RPMI8226 (cell line): ENCODE results near the gene SPOUT1.
"Not testable (repeated sequence)": the region's sequence is repeated elsewhere in the genome, so short reads cannot be mapped to it uniquely, and the experiment has no call there.

Source experiments
- DNase-seq: peaks from one replicate; pipeline ENCODE4 v3.0.0-alpha.2; 2015

The SPOUT1 gene

DNA sequence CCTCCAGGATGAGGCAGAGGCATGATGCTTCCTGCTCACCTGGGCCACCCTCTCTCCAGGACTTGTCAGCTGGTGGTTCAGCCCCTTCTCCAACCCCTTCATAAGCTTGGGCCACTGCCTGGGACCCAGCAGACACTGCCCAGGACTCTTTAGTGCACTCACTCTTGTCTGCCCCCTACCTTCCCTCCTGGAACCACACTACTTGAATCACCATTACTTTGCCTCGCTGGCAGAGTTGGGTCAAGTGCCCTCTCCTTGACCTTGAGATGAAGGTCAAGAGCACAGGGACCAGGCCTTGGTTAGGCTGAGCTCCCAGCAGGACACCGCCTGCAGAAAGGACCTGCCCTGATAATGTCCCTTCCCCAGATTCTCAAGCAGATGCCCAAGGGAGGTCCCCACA is 19.8 kb downstream of the SPOUT1 start:
- no peak for DNase-seq

DNA sequence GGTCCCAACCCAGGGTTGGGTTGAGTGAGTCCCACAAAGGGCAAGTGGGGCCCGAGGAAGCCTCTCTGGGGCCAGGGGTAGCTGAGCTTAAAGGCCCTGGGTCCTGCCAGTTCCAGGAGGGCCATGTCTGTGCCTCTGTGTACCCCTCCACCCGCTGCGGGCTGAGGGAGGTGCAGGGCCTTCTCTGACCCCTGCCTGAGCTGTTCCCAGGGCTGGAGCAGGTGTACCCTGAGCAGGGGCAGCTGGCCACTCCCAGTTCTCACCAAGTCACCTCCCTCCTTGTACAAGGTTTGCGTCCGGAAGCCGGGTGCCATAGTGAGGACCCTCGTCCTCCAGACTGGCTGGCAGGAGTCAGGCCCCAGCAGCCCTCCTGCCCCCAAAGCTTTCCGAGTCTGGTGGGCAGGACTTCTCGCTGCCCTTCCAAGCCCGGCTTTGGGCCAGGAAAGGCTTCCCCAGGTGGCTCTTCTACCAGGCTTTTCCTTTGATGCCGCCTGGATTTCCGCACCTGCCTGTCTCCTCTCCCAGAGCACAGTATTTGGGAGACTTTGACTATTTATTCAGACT is 20.5 kb downstream of the SPOUT1 start:
- DNase-seq = no peak

DNA sequence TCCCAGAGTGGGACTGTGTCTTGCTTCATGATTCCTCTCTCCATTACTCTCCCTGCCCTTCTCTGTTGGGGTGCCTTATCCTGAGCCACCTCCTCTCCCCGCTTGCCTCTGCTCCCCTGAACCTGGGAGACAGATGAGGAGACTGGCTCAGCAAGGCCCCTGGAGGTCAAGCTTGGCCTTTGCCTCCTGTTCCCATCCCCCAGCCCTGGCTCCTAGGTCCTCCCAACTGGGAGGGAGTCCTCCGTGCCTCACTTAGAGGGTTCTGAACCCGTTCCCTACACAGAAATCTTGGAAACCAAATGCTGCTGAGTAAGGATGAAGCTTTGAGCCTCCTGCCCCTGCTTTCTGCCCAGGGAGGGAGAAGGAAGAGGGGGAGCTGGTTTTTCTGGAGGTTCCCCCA is 21.1 kb downstream of the SPOUT1 start:
- DNase-seq = no peak

DNA sequence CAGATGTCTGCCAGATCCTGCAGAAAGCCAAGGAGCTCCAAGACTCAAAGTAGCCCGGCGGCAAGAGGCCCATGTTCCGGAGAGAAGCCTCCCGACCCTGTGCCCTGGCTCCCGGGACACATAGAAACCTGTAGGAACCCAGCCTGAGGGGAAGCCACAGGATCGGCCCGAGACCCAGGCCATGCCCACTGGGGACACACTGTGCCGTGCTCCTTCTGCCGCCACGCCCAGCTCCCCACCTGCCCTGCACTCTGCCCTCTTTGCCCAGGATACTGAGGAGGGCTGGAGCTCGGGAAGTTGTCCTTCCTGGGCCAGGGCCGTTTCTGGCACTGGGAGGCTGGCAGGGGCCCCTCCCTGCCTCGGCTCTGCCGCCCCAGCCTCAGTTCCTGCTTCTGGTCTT is 21.8 kb downstream of the SPOUT1 start:
- no peak for DNase-seq

DNA sequence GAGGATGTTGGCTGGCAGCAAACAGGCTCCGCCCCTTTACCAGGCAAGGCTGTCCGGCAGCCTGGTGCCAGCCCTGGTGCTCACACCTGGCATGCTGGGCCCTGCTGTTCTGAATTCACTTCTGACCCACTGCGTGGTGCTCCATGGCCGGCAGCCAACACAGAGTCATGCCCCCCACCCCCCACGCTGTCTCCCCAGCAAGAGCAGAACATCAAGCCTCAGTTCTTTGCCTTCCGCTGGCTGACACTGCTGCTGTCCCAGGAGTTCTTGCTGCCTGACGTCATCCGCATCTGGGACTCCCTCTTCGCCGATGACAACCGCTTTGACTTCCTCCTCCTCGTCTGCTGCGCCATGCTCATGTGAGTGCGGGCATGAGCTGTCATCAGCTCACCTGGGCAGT is 23.9 kb downstream of the SPOUT1 start:
- no peak for DNase-seq

DNA sequence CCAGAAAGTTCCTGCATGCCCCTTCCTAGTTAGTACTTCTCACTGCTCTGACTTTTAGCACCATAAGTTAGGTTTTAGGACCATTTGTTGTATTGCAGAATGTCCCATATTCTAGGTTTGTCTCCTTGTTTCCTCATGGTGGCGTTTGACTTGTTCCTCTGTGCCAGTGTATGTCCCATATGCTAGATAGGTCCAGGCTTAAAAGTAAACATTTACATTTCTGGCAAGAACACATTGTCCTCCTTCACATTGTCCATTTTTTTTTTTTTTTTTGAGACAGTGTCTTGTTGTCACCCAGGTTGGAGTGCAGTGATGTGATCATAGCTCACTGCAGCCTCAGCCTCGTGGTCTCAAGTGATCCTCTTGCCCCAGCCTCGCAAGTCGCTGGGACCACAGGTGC is 27.1 kb downstream of the SPOUT1 start:
- no peak for DNase-seq

DNA sequence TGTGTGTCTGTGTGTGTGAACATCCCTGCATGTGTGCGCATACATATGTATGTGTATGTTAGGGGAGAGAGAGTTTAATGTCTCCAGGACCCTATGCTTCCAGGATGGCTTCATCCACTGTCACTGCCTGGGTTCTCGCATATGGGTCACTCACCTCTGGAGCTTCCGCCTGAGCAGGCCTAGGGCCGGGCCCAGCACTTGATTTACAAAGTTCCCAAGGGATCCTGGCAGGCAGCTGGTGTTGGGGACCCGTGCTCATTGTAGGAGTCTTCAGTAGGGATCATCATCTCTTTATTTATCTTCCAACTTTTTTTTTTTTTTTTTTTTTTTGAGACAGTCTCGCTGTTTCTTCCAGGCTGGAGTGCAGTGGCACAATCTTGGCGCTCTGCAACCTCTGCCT is 29.5 kb downstream of the SPOUT1 start:
- no peak for DNase-seq

DNA sequence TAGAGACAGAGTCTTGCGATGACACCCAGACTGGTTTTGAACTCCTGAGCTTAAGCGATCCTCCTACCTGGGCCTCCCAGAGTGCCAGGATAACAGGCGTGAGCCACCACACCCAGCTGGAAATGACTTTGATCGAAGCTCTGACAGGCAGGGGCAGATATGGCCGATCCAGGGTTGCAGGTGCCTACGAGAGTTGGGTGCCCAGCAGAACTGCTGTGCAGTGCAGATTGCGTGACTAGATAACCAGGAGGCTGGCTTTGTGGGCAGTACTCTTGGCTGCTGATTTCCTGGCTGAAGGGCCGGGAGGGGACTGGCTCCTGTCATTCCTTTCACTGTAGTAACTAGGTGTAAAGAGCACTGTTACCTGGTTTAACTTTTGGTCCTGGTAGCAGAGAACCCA is 30.7 kb downstream of the SPOUT1 start:
- DNase-seq = no peak

DNA sequence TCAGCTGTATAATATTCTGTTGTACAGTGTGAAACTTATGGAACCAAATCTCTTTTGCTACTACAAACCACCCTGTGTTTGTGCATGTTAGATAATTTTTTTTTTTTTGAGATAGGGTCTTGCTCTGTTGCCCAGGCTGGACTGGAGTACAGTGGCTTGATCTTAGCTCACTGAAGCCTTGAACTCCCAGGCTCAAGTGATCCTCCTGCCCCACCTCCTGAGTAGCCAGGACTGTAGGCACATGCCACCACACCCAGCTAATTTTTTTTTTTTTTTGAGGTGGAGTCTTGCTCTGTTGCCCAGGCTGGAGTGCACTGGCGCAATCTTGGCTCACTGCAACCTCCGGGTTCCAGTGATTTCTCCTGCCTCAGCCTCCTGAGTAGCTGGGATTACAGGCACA is 34.6 kb downstream of the SPOUT1 start:
- DNase-seq = not testable (repeated sequence)

DNA sequence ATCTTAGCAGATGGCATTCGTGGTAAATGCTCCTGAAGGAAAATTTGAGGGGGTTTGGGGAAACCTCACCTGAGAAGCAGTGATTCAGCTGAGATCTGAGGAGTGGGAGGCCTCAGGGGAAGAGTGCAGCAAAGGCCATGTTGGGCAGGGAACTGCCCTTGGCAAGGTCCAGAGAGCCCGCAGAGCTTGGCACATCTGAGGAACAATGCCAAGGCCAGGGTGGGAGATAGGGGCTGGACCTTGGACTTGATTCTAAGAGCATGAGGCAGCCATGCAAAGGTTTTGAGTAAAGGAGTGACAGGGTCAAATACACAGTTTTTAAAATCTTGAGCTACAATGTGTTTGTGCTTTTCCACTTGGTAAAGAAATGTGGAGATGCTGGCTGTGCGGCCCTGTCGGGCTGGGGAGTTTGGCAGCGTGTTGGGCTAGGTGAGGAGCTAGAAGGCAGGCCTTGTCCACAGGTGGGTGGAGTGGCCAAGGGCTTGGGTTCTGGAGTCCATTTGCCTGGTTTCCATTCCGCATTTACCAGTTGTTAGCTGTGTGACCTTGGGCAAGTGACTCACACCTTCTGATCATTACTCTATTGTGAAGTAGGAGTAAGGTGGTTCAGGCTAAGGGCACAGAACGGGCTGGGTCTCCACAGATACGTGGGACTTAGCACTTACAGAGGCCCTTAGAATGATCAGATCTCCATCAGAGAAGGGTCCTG is 36.5 kb downstream of the SPOUT1 start:
- no peak for DNase-seq

DNA sequence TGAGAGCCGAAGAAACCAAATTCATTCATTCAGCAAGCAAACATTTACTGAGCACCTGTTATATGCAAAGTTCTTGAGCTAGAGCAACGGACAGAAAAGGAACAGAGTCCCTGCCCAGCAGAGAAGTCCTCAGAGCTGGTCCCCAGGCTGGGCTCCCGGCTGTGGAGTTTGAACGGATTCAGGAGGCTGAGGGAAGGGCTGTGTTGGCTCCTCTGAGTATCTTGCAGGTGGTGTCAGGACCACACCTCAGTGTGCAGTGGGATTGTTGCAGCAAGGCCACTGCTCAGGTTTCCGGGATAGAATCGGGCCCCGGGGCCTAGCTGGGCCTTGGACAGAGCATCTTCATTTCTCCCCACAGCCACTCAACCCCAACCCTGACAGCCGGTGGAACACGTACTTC is 37.5 kb downstream of the SPOUT1 start:
- DNase-seq = no peak

DNA sequence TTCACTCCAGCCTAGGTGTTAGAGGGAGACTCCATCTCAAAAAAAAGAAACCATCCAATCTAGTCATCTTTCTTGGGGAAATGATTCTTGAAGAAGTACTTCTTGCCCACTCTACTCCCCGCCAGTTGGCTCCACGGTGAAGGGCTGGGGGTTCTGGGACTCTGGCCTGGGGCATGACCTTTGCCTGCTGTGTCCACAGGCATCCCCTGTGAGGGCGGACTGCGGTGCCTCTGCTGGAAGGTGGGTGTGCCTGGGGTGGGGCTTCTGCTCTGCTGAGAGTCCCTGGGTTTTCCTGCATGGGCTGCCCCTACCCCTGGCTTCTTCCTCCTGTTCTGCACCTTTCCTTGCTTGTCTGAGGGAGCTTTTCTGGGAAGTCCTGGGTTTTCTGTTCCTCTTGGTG is 39.1 kb downstream of the SPOUT1 start:
- DNase-seq = no peak

DNA sequence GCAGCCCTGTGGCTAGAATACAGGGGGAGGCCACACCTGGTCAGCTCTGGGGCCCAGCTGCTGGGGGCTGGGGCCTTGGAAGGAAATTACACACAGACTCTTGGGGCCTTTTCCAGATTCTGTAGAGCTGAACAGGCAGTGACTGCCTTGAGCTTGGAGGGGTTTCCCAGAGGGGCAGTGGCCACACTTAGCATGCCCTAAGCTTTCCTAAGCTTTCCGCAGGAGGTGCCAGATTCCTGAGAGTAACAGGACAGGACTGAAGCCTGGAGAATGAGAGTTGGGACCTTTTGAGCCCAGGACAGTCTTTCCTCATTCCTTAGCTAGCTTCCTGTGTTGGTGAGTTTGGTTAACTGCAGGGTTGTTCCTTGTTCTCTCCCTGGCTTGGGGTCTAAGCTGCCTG is 41.1 kb downstream of the SPOUT1 start:
- no peak for DNase-seq

DNA sequence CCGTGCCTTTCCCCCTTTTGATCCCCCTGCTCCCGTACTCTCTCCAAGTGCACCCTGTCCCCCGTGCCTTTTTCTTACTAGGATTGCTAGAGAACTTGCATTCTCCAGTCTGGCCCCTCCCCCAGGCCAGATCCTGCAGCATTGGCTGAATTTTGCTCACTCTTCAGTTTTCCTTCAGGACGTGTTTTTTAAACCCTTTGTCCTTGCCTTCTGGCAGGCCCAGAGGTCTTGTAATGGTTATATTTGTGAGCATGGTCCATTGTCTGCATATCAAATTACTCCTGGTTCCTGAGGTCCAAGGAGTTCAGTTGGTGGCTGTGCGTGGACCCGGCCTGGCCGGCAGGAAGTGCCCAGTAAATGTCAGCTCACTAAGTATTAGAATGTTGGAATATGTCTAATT is 41.9 kb downstream of the SPOUT1 start:
- peak; percentile 70 for DNase-seq

DNA sequence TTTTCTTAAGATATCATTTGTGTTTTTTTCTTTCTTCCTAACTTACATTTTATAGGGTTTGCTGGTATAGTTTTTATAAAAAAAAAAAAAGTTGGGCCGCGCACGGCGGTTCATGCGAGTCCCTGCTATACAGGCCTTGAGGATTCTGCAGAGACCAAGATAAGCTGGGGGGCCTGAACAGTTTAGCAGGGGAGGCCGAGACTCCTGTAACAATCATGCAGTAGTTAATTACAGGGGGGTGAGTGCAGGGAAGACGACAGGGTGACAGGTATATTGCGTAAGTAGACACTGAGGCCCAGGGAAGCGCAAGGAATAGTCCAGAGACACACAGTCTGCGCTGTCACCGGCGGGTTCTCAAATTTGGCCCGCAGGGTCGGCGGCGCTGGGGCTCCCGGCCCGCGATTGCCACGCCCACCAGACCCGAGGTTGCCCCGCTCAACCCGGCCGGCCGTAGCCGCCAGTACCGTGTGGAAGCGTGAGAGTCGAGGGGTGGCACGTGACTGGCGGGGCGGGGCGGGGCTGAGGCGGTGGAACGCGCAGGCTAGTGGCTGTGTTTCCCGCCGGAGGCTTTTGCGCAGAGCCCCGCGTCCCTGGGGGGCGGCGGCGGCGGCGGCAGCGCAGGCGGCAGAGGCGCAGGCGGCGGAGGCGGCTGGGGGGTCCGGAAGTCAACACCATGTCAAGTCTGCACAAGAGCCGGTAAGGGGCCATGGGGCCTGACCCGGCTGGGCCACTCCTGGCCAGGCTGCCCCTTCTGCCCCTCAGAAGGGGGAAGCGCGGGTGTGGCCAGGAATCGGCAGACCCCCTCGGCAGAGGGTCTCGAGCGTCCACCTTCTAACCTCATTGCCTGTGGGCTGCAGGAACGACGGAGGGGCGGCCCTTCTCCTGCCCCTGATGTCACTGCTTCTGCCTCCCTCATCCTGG is 42.7 kb downstream of the SPOUT1 start, which contains the start of gene TBC1D13:
Gene TBC1D13 (plus strand): TSS at position 573 of the 921 bp plus-strand sequence. CDS start 101 bp downstream, at position 674.
- DNase-seq = peak; percentile 94

DNA sequence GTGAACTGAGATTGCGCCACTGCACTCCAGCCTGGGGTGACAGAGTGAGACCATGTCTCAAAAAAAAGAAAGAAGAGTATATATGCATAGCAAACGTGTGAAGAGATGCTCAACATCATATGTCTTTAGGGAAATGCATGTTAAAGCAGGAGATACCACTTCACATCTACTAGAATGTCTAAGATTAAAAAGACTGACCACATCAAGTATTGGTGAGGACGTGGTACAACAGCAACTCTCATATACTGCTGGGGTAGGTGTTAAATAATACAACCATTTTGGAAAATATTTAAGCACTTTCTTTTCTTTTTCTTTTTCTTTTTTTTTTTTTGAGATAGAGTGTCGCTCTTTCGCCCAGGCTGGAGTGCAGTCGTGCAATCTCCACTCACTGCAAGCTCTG is 44.2 kb downstream of the SPOUT1 start:
- no peak for DNase-seq

DNA sequence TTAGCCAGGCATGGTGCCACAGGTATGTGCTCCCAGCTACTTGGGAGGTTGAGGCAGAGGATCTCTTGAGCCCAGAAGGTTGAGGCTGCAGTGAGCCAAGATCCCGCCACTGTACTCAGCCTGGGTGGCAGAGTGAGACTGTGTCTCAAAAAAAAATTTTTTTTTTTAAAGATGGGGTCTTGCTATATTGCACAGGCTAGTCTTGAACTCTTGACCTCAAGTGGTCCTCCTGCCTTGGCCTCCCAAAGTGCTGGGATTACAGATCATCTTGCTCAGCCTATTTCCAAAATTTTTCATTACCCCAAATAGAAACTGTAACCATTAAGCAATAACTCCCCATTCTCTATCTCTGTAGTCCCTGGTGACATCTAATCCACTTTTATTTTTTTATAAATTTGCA is 46.9 kb downstream of the SPOUT1 start:
- DNase-seq = no peak

DNA sequence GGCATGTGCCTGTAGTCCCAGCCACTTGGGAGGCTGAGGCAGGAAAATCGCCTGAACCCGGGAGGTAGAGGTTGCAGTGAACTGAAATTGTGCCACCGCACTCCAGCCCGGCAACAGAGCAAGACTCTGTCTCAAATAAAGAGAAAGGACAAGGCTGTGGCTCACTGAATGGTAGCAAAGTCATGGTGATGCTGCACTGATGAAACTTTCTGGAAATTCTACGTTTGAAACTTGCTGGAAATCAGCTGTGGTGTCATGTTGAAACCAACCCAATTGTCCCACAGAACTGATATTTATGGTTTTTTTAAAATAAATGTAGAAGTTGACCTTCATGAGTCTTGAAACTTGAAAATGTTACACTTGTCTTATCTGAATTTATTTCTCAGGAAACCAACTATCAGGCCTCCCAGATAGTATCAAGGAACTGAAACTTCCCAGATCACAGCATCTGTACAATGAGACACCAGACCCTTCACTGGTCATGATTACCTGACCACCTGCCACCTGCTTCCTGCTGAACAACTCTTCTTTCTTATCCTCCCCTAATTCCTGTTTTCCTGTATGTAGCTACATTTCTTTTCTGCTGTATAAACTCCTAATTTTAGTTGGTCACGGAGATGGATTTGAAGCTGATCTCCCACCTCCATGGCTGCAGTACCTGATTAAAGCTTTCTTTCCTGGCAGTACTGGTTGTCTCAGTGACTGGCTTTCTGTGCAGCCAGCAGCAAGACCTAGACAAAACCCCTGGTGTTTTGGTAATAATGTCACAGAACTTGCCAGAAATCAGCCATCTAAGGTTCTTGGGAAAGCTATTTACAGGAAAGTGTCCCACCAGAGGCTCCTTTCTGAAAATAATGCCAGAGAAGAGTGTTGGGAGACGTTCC is 48.2 kb downstream of the SPOUT1 start:
- DNase-seq = peak; percentile 62

DNA sequence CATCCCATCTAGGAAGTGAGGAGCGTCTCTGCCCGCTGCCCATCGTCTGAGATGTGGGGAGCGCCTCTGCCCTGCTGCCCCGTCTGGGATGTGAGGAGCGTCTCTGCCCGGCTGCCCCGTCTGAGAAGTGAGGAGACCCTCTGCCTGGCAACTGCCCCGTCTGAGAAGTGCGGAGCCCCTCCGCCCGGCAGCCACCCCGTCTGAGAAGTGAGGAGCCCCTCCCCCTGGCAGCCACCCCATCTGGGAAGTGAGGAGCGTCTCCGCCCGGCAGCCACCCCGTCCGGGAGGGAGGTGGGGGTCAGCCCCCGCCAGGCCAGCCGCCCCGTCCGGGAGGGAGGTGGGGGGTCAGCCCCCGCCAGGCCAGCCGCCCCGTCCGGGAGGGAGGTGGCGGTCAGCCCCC is 49.5 kb downstream of the SPOUT1 start:
- DNase-seq = not testable (repeated sequence)

DNA sequence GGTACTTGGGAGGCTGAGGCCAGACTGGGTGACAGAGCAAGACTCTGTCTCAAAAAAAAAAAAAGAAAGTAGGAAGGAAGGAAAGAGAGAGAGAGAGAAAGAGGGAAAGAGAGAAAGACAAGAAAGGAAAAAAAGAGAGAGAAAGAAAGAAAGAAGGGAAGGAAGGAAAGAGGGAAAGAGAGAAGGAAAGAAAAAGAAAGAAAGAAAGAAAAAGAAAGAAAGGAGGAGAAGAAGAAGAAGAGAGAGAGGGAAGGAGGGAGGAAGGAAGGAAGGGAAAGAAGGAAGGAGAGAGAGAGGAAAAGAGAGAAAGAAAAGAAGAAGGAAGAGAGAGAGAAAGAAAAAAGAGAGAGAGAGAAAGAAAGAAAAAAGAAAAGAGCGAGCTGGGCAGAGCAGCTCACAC is 54.8 kb downstream of the SPOUT1 start:
- no peak for DNase-seq

DNA sequence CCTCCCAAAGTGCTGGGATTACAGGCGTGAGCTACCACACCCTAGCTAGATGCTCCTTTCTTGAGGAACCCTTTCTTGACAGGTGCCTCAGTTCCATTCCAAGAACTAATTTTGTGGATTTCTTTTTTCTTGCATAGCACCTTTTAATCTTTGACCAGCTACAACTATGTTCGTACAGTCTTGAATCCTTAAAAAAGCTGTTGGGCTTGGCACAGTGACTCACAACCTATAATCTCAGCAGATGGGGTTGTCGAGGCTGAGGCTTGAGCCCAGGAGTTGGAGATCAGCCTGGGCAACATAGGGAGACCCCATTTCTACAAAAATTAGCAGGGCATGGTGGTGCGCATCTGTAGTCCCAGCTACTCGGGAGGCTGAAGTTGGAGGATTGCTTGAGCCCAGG is 56.5 kb downstream of the SPOUT1 start:
- no peak for DNase-seq

DNA sequence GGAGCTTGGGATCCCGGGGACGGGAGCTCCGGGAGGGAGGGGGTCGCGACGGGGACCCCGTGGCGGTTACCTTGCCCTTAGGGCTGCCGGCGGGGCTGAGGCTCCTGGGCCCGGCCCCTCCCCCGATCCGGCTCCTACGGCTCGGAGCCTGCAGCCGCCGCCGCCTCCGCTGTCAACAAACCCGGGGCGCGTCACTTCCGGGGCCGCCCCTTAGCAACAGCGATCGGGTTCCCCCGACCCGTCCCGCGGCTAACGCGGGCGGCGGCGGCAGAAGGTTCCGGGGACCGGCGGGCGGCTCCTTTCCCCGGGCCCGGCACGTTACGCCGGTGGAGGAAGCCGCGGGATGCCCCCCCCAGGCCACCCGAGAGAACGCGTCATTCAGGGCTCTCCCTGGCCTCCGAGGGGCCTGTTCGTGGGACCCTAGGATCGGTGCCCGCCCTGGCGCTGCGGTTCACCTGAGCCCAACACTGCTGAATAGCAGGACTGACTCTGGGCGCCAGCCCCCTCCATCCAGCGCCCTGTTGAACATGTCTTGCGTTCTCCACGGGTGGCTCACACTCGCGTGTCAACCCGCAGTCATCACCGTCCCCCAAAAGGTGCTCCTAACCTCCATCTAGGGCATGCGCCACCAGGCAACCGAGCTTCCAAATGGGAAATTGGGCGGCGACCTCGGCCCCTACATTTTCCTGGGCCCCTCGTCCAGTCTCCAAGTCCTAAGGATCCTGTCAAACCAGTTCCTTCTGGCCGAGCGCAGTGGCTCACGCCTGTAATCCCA is 57.7 kb downstream of the SPOUT1 start, which contains the start of gene ZER1:
Gene ZER1 (minus strand): TSS at position 183 of the 775 bp plus-strand sequence. CDS start 16,362 bp downstream, outside the sequence.
- peak; percentile 97 for DNase-seq
